ENCODE results near the gene RNPS1.

RNPS1 gene

GRCh38 chr16:2213817-2214718 lies 53.9 kb downstream of the RNPS1 start:
- no peak for DNase-seq (ENCODE audit: low read depth)

- no peak for DNase-seq (ENCODE audit: low read depth)
These were observed 55.3 kb downstream of the RNPS1 start for GRCh38 chr16:2212362-2213324.

- no peak for DNase-seq (ENCODE audit: low read depth)
These were observed 56.0 kb downstream of the RNPS1 start for GRCh38 chr16:2211923-2212347.

GRCh38 chr16:2210386-2211365 lies 57.2 kb downstream of the RNPS1 start, which contains the start of gene BRICD5:
Gene BRICD5, minus strand, starts transcription at chr16:2210863. Its CDS starts 30 bp downstream, at chr16:2210833.
- DNase-seq (ENCODE audit: low read depth): no peak

- DNase-seq (ENCODE audit: low read depth): no peak
These were observed 58.0 kb downstream of the RNPS1 start for GRCh38 chr16:2210009-2210332.

GRCh38 chr16:2209258-2210008 lies 58.5 kb downstream of the RNPS1 start:
- no peak for DNase-seq (ENCODE audit: low read depth)

- DNase-seq (ENCODE audit: low read depth): no peak
These were observed 59.2 kb downstream of the RNPS1 start for GRCh38 chr16:2208772-2209171.

- DNase-seq (ENCODE audit: low read depth): no peak
These were observed 59.6 kb downstream of the RNPS1 start for GRCh38 chr16:2208308-2208707.

- DNase-seq (ENCODE audit: low read depth): no peak
These were observed 60.1 kb downstream of the RNPS1 start for GRCh38 chr16:2207872-2208271.

- no peak for DNase-seq (ENCODE audit: low read depth)
These were observed 61.0 kb downstream of the RNPS1 start for GRCh38 chr16:2206780-2207433.

- no peak for DNase-seq (ENCODE audit: low read depth)
These were observed 61.5 kb downstream of the RNPS1 start for GRCh38 chr16:2206420-2206779.

- no peak for DNase-seq (ENCODE audit: low read depth)
These were observed 62.0 kb downstream of the RNPS1 start for GRCh38 chr16:2205967-2206313.

GRCh38 chr16:2205104-2205966 lies 62.6 kb downstream of the RNPS1 start, which contains the start of gene MLST8:
Gene MLST8, plus strand, starts transcription at chr16:2205454. Its CDS starts 632 bp downstream, at chr16:2206086.
- peak; percentile 89 for DNase-seq (ENCODE audit: low read depth)

GRCh38 chr16:2204416-2205103 lies 63.4 kb downstream of the RNPS1 start:
- DNase-seq (ENCODE audit: low read depth): no peak

Data from activated T-cell treated with anti-CD3 and anti-CD28 coated beads for 48 hours (primary cell).